GM18499 (cell line): ENCODE measurements around the gene RPN2.

ENCODE experiments used
- ATAC-seq: cut with Tn5 transposase; IDR thresholded peaks from one replicate; pipeline ENCODE4 v1.9.1; 2021; ENCODE audit warnings: moderate number of reproducible peaks; ENCODE audit not compliant: insufficient read depth, unreplicated experiment

RPN2 gene

DNA sequence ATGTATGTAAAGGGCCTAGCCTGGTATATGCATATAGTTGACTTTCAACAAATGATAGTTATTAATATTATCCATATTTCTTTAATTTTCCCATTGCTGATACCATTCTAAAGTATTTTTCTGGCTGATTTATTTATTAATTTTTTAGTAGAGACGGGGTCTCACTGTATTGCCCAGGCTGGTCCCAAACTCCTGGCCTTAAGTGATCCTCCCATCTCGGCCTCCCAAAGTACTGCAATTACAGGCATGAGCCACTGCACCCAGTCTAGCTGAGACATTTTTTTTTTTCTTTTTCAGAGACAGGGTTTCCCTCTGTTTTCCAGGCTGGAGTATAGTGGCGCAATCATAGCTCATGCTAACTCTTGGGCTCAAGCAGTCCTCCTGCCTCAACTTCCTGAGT is 30.1 kb downstream of the RPN2 start:
- no peak for ATAC-seq

DNA sequence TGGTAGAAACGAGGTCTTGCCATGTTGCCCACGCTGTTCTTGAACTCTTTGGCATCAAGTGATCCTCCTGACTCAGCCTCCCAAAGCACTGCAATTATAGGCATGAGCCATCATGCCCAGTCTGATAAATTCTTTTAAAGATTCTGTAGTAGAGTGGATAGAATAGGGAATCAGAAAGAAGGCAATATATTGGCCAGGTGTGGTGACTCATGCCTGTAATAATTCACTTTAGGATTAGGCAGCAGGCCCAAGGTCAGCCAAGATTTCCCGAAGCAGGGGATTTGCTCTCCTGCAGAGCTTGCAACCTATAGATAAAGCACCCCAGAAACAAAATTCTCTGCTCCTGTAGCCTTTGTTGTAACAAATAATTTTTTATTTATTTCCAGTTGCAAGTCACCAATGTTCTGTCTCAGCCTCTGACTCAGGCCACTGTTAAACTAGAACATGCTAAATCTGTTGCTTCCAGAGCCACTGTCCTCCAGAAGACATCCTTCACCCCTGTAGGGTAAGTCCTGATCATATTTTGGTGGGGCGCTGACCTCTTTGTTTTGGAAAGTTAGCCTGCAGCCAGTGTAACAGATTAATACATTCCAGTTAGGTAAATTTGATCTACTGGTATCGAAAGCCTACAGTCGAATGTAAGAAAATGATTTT is 30.7 kb downstream of the RPN2 start:
- ATAC-seq = no peak

DNA sequence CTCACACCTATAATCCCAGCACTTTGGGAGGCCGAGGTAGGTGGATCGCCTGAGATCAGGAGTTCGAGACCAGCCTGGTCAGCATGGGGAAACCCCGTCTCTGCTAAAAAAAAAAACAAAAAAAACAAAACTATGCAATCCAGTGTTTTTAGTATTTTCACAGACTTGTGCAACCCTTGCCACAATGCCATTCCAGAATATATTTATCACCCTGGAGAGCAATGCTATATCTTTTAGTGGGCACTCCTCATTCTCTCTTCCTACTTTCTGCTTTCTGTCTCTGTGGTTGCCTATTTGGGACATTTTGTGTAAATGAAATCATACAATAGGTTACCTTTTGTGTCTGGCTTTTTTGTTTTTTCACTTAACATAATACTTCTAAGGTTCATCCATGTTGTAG is 39.3 kb downstream of the RPN2 start:
- ATAC-seq = no peak

DNA sequence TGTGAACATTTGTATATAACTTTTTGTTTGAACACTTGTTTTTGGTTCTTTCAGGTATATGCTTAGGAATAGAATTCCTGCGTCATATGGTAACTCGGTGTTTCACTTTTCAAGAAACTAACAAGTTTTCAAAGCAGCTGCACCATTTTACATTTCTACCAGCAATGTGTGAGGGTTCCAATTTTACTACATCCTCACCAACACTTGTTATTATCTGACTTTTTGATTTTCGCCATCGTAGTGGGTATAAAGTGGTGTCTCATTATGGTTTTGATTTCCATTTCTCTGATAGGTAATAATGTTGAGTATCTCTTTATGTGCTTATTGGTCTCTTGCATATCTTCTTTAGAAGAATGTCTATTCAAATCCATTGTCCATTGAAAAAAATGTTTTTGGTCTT is 39.8 kb downstream of the RPN2 start:
- ATAC-seq = no peak

DNA sequence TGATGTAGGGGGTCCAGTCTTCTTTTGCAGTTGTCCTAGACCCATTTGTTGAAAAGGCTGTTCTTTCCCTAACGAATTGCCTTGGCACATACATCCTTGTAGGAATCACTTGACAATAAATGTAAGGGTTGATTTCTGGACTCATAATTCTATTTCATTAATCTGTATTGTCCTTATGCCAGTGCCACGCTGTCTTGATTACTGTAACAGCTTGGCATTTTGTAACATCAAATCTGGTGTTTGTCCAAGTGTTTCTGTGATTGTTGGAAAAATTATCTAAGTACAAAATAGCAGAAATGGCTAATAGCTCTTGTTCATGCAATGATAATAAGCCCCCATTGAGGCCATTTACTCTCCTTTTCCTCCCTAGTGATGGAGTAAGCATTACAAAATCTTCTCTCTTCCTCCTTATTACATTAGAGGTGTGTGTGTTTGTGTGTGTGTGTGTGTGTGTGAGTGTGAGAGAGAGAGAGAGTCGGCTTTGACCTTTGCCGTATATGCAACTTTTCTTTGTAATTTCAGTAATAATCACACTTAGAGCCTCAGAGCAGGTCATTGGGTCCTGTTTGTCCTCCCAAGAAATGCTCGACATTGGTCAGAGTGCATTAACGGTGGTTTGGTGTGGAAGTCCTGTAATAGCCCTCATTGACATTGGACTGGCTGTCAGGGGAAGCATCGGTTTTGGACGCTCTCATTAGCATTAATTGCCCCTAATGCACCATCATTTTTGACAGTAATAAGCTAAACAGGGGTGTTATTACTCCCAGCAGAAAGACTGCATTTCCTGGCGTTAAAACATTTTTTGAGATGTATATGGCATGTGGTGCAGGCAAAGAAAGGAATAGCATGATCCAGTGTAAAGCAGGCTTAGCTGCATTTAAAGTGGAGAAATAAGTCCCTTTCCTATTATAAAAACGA is 40.9 kb downstream of the RPN2 start:
- no peak for ATAC-seq

DNA sequence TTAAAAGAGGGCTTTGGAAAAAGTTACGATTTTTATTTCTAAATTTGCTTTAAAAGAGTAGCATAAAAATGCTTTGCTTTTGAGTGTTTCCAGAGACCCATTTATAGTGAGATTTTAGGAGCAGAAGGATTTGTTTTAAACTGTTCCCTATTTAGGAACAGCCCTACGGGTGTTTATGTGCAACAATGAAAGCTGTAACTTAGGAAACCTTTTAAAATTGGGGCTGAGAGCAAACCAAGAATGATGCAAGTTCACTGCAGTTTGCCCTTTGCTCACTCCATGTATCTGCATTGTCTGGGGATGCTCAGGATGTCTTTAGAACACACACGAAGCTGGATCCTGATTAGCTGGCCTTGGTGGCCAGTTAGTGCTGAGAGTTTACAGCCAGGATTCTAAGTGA is 41.6 kb downstream of the RPN2 start:
- ATAC-seq = no peak

DNA sequence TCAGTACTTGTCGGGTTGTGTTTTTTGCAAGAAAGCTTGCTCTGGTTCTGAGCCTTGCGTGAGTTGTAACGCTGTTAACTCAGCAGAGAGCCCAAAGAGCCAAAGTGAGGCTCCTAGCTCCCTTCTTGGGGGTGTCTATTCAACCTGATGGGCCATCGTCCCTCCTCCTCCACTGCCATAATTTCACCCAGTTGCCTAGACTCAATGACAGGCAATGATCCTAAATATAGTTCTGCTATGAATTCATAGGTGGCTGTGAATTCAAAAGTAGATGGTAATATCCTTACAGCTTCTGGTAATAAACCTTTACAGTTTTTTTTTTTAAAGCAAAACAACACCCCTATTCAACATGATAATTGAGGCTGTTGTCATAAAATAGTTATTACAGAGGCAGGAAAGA is 43.0 kb downstream of the RPN2 start:
- no peak for ATAC-seq

DNA sequence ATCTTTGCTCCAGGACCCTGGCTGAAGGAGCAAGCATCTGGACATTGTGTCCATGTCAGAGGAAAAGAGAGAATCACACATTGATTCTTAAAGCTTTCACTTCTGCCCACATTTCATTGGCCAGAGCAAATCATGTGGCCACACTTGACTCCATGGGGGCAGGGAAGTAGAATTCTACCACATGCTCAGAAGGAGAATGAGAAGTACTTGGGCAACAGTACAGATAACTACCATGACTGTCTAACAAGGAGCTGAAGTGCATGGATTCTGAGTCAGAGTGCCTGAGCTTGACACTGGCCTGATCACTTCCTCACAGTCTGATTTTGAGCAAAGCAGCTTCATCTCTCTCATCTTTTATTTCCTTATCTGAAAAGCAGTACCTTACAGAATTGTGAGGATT is 43.9 kb downstream of the RPN2 start:
- ATAC-seq = no peak

DNA sequence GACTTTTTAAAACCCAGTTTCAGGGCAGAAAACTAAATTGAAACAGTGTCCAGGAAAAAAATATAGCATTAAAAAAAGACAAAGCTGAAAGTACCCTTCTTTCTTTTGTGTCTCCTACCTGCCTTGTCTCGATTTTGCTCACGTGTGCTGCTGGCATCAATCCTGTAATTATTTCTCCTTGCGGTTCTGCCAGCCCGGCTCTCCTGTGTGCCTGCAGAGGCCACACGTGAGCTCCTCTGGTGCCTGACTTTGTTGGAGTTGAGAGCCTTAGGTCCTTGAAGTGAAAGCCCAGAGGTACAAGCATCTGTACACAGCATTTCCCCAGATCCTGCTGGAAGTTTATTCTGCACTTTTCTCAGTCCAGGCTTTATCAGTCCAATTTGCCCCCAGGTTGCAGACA is 46.0 kb downstream of the RPN2 start:
- ATAC-seq = no peak

DNA sequence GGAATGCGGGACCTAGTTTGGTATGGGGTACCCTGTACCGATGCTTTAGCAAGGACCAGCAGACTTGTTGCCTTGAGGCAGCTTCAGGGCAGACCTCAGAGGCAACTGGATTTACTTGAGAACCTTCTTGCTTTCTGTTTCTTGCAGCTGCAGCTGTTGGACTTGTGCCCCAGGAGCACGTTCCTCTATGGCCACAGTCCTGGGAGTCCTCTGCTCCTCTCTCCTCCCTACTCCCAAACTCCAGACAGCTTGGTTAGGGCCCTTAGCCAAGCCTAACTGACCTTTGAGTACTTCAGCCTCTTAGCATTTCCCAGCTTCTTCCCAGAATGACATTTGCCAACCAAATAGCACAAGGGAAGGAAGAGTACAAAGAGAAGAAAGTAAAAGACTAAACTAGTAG is 47.8 kb downstream of the RPN2 start:
- no peak for ATAC-seq

DNA sequence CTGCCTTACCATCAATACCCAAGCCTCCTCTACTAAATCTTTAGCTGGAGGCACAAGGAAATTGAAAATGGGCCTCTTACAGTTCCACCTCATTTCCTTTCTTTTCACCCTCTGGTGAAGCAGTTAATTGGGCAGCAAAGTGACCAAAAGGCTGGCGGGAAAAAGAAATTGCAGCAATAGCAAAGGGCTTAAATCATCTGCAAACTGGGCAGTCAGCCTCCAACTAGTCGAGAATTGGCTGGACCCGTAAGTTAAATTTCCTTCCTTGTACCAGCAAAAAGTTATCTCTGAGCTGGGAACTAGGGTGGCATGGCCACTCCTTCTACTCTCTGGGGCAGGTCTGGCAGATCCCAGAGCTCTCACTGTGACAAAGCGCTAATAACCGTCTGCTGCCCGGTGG is 49.0 kb downstream of the RPN2 start:
- no peak for ATAC-seq

DNA sequence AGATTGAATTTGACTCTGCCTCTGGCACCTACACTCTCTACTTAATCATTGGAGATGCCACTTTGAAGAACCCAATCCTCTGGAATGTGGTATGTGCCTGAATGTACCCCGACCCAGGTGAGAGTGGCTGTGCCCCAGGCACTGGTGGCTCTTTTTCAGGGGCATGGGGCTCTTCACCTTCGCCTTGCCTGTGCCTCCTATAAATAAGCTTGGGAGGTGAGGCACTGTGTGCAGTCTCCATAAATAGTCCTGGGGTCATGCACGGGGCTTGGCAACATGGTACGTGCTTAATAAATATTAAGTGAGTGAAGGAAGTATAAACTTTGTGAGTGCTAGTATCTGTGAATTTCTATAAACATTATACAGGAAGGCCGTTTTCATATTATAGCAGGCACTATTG is 49.5 kb downstream of the RPN2 start:
- no peak for ATAC-seq

DNA sequence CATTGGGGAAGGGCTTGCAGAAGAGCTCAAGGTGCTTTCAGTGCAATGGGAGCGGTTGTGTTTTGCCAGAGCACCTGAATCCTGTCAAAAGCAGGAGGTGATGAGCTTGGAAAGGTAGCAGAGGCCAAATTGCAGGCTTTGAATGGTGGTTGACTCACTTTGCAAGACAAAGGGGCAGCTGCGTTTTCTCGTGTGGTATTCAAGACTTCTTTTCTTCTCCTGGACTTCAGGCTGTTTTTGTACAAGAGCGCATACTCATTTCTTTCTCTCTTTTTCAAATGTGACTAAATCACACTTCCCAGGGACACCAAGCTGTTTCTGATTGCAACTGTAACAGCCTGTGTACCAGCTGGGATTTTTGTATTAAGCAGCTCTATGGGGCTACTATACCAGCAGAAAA is 50.2 kb downstream of the RPN2 start:
- no peak for ATAC-seq

DNA sequence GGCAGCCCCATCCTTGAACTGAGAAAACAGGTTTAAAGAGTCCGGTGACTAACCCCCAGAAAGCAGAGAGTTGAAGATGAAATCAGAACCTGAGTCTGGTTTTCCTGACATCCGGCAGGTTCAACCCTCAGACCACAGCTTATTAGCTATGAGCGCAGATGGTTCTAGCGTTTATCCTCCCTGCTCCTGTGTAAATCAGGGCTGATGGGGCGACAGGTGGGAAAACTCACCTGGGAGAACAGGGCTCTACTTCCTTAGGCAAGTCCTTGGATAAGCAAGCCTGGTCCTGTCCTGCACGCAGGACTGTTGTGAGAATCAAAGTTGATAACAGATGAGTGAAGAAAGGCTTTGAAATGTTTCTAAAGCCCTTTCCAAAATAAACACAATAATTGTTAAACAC is 51.1 kb downstream of the RPN2 start:
- no peak for ATAC-seq

DNA sequence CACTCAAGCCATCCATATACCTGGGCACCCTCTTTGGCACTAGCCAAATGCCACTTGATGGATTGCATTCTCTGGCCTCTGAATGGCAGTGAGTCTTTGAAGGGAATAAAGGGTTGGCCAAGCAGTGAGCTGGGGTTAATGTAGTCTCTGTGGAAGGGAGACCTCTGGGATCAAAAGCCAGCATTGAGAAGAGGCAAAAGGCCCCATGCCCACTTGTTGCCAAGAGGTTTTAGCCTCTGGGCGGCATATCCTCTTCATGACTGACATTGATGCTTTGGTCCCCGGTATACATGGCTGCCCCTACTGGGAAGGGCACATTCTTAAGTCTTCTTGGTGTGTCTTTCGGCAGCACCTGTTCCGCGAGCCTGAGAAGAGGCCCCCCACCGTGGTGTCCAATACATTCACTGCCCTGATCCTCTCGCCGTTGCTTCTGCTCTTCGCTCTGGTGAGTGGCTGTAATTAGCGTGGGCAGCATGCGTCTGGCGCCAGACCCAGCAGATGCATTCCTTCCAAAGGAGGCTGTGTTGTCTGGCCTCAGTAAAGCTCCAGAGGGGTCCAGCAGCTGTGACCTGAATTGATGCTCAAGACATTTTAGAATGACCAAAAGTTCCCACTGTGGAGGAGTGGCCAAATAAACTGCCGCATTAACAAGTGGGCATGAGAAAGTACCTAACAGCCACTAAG is 53.0 kb downstream of the RPN2 start:
- no peak for ATAC-seq

DNA sequence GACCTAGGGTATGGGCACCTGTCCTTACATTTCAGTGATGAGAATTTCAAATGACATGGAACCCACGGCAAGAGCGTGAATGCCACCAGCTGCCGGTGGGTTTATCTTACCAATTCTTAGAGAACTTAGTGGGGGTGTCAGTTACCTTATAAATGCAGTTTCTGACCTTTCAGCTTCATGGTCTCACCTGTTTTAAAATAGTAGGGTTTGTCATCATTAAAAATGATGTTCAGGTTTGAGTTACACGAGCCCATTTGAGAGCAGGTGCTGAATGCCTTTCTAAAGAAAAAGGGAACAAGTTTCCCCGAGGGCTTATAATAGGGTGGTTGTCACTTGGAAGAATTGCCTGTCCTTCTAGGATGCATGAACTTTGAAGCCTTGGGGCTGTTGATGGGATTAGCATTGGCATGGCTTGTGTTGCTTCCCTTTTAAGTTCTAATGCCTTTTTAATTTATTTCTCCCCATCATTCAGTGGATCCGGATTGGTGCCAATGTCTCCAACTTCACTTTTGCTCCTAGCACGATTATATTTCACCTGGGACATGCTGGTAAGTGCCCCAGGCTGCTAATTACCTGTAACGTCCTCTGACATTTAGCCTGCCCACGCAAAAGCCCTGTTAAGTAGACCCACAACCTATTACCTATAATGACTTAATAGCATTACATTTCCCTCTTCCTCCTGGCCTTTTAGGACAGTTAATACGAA is 54.6 kb downstream of the RPN2 start:
- ATAC-seq = no peak

DNA sequence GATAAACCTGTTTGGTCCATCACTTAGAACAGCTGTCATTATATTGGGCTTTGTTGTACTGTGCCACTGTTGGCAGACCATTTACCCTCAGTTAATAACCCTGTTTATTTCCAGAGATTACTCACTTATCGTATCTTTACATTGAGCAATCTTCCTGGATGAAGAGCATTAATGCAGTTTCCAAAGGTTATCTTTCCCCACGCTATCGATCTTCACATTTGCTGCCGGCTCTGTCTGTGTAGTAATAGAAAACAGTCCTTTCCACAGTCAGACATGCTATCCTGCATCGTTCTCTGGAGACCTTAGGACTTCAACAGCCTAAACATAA is 55.1 kb downstream of the RPN2 start:
- no peak for ATAC-seq

DNA sequence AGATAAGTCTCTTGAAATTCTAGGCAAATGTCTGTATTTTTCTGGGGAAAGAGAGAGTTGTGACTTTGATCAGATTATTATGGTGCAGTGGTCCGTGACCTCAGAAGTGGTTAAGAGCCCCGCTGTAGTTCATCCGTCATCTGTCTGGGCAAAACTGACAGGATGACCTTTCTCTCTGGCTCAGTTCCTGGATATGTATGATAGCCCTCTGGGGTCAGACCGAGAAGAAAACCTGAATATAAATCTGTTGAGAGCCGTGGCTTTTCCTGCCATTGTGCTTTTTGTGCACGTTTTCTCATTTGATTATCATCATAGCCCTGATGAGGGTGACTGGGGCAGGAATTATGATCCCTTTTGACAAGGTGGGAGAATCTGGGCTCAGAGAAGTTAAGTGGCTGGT is 55.9 kb downstream of the RPN2 start:
- ATAC-seq = no peak

DNA sequence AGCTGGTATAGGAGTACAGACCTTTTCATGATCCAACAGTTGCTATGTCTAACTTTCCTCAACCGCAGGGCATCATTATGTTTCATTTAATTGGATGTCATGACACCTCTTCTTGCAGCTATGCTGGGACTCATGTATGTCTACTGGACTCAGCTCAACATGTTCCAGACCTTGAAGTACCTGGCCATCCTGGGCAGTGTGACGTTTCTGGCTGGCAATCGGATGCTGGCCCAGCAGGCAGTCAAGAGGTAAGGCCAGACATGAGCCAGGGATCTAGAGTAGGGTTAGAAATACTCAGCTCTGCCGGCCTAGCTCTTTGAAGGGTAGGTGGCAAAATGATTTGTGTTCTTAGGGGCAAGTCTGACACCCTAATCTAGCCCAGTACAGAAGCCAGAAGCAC is 57.3 kb downstream of the RPN2 start:
- no peak for ATAC-seq

DNA sequence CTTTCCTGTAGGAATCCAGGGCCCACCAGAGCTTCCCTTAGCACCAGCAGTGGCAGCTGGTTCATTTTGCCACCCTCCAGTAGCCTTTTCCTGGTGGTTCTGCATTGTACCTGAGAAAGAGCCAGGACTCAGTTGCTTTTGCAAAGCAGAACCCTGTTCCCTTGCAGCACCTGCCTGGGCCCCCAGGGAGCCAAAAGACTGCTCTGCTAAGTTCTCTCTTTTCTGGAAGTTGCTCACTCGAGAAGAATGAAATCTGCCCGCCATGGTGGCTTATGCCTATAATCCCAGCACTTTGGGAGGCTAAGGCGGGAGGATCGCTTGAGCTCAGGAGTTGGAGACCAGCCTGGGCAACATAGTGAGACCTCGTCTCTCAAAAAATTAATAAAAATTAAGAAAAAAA is 58.5 kb downstream of the RPN2 start:
- no peak for ATAC-seq

DNA sequence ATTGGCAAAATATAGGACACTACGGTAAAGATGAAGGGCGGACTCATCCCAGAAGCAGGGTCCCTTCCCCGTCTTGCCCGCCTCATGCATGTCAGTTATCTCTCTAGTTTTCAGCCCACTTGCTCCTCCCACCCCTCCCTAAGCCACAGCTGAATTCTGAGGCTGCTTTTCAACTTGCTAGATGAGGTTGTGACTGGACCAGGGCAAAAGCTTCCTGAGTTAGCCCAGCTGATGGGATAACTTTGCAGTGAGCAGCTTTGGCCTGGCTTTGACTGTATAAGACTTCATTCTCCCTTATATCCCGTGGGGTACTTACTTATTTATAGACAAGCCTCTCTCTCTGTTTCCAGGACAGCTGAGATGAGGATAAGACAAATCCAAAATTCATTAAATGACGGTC is 59.3 kb downstream of the RPN2 start:
- ATAC-seq = no peak
